GM18520 (cell line): ENCODE measurements around the gene LRGUK.
"Not testable (repeated sequence)": the region's sequence is repeated elsewhere in the genome, so short reads cannot be mapped to it uniquely, and the experiment has no call there.

Source experiments
- ATAC-seq: cut with Tn5 transposase; IDR thresholded peaks from one replicate; pipeline ENCODE4 v1.9.1; 2021; ENCODE audit not compliant: unreplicated experiment

The LRGUK gene

GRCh38 chr7:134126966-134127848 lies at the start of gene LRGUK:
Gene LRGUK, plus strand, starts transcription at chr7:134127340. Its CDS starts 28 bp downstream, at chr7:134127368.
- ATAC-seq = peak; percentile 100

- not testable (repeated sequence) for ATAC-seq
Observed at GRCh38 chr7:134077560-134077959, 49.6 kb upstream of the LRGUK start.

- ATAC-seq = no peak
Observed at GRCh38 chr7:134078991-134079390, 48.1 kb upstream of the LRGUK start.

- ATAC-seq = no peak
Observed at GRCh38 chr7:134081695-134082094, 45.4 kb upstream of the LRGUK start.

GRCh38 chr7:134083766-134084487 lies 43.2 kb upstream of the LRGUK start:
- no peak for ATAC-seq

- ATAC-seq = peak; percentile 77
Observed at GRCh38 chr7:134084488-134085144, 42.5 kb upstream of the LRGUK start.

GRCh38 chr7:134085311-134085710 lies 41.8 kb upstream of the LRGUK start:
- no peak for ATAC-seq

GRCh38 chr7:134086998-134087735 lies 40.0 kb upstream of the LRGUK start:
- no peak for ATAC-seq

GRCh38 chr7:134088199-134088598 lies 38.9 kb upstream of the LRGUK start:
- ATAC-seq = no peak

GRCh38 chr7:134089446-134089845 lies 37.7 kb upstream of the LRGUK start:
- ATAC-seq = no peak

GRCh38 chr7:134098072-134098471 lies 29.1 kb upstream of the LRGUK start:
- ATAC-seq = no peak

GRCh38 chr7:134101716-134102115 lies 25.4 kb upstream of the LRGUK start:
- ATAC-seq = no peak

- ATAC-seq = no peak
Observed at GRCh38 chr7:134104166-134104565, 23.0 kb upstream of the LRGUK start.

GRCh38 chr7:134105841-134106240 lies 21.3 kb upstream of the LRGUK start:
- no peak for ATAC-seq

- ATAC-seq = no peak
Observed at GRCh38 chr7:134108802-134109201, 18.3 kb upstream of the LRGUK start.

- ATAC-seq = no peak
Observed at GRCh38 chr7:134113655-134114054, 13.5 kb upstream of the LRGUK start.

GRCh38 chr7:134114992-134115391 lies 12.1 kb upstream of the LRGUK start:
- no peak for ATAC-seq

GRCh38 chr7:134120405-134120804 lies 6.7 kb upstream of the LRGUK start:
- ATAC-seq = no peak

GRCh38 chr7:134121632-134122139 lies 5.5 kb upstream of the LRGUK start:
- no peak for ATAC-seq

- no peak for ATAC-seq
Observed at GRCh38 chr7:134122980-134123379, 4.2 kb upstream of the LRGUK start.

- no peak for ATAC-seq
Observed at GRCh38 chr7:134126146-134126545, 994 bp upstream of the LRGUK start.
